ENCODE data around the gene ADAMTSL1.

ADAMTSL1 gene

GRCh38 chr9:18703151-18703900 lies 229.4 kb downstream of the ADAMTSL1 start:
- no peak for DNase-seq (ENCODE audit: low read depth)
- TF ChIP-seq CTCF (IDR thresholded peaks at IDR 0.05; ENCODE audit: insufficient read depth, low read depth, low read length, missing control alignments) = no peak
- no peak overlapping the region for H3K4me3 ChIP-seq (ENCODE audit: low read length)

- DNase-seq (ENCODE audit: low read depth) = no peak
- no peak overlapping the region for H3K4me3 ChIP-seq (ENCODE audit: low read length)
- TF ChIP-seq CTCF (IDR thresholded peaks at IDR 0.05; ENCODE audit: insufficient read depth, low read depth, low read length, missing control alignments) = no peak
Observed at GRCh38 chr9:18703901-18704379, 230.0 kb downstream of the ADAMTSL1 start.

- no peak for DNase-seq (ENCODE audit: low read depth)
- no peak overlapping the region for H3K4me3 ChIP-seq (ENCODE audit: low read length)
- no peak for TF ChIP-seq CTCF (IDR thresholded peaks at IDR 0.05; ENCODE audit: insufficient read depth, low read depth, low read length, missing control alignments)
Observed at GRCh38 chr9:18705796-18706392, 231.9 kb downstream of the ADAMTSL1 start.

DNA sequence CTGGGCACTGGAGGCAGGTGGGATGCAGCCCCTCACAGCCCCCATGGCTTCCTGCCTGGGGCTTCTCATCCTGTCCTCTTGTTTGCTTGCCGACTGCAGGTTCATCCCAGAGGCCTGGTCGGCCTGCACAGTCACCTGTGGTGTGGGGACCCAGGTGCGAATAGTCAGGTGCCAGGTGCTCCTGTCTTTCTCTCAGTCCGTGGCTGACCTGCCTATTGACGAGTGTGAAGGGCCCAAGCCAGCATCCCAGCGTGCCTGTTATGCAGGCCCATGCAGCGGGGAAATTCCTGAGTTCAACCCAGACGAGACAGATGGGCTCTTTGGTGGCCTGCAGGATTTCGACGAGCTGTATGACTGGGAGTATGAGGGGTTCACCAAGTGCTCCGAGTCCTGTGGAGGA lies 232.7 kb downstream of the ADAMTSL1 start:
- no peak overlapping the region for H3K4me3 ChIP-seq (ENCODE audit: low read length)
- TF ChIP-seq CTCF (IDR thresholded peaks at IDR 0.05; ENCODE audit: insufficient read depth, low read depth, low read length, missing control alignments) = no peak
- no peak for DNase-seq (ENCODE audit: low read depth)

GRCh38 chr9:18707061-18707461 lies 233.1 kb downstream of the ADAMTSL1 start:
- no peak overlapping the region for H3K4me3 ChIP-seq (ENCODE audit: low read length)
- TF ChIP-seq CTCF (IDR thresholded peaks at IDR 0.05; ENCODE audit: insufficient read depth, low read depth, low read length, missing control alignments) = no peak
- DNase-seq (ENCODE audit: low read depth) = no peak

- DNase-seq (ENCODE audit: low read depth) = no peak
- no peak overlapping the region for H3K4me3 ChIP-seq (ENCODE audit: low read length)
- no peak for TF ChIP-seq CTCF (IDR thresholded peaks at IDR 0.05; ENCODE audit: insufficient read depth, low read depth, low read length, missing control alignments)
Observed at GRCh38 chr9:18707489-18708205, 233.7 kb downstream of the ADAMTSL1 start.
